IPS-15b (cell line): ENCODE results near the gene NDUFS3.
A peak's percentile ranks its signal among the peaks of the same experiment; 100 is the strongest.

Source experiments
- H3K27me3 ChIP-seq: one replicate; pipeline ENCODE4 v1.6.1; 2013; ENCODE audit warnings: low read length; ENCODE audit not compliant: control insufficient read depth, insufficient read depth
- H3K36me3 ChIP-seq: one replicate; pipeline ENCODE4 v1.6.1; 2013; ENCODE audit warnings: low read length; ENCODE audit not compliant: control insufficient read depth, insufficient read depth
- H3K4me1 ChIP-seq: one replicate; pipeline ENCODE4 v1.6.1; 2013; ENCODE audit warnings: mild to moderate bottlenecking, low read length; ENCODE audit not compliant: control insufficient read depth, insufficient read depth
- H3K4me3 ChIP-seq: one replicate; pipeline ENCODE4 v1.5.1; 2013; ENCODE audit warnings: low read depth, low read length
- H3K9ac ChIP-seq: one replicate; pipeline ENCODE4 v1.6.1; 2013; ENCODE audit warnings: low read depth, mild to moderate bottlenecking, low read length
- H3K9me3 ChIP-seq: one replicate; pipeline ENCODE4 v1.6.1; 2013; ENCODE audit warnings: mild to moderate bottlenecking, low read length; ENCODE audit not compliant: control insufficient read depth, insufficient read depth

NDUFS3 gene

DNA sequence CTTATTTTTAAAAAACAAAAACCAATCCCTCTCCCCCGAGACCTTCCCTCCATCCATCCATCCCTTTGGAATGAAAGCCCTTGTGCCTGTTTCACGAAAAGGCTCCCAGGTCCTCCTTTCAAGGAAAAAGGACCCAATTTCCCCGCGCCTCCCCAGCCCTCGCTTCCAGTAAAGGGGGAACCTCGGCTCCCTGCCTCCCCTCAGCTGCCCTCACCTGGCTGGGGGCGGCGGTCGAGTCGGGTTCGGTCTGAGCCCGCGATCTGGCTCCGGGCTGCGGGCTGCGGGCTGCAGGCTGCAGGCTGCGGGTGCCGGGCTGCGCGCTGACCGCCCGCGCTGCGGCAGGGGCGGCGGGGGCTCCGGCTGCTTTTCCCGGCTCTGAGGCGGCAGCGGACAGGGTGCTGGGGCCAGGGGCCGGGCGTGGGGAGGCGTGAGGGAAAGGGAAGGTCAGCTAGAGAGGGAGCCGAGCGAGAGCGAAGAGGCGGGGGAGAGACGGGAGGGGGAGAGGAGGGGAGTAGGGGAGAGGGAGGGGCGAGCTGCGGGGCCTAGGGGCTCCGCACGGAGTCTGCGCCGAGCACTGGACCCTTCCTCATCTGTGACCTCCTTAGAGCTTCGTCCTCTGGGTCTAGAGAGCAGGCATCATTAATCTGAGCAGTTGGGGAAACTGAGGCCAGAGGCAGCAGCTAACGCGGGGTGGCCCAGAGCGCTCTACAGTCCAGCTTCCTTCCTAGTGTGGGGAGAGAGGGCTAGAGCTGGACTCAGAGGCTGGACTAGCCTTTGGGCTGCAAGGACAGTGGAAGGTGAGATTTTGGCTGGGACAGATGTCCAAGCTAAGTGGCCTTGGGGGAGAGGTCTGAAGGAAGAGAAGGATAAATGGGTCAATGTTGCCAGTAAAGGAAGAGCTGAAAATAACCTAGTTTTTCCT is 15.3 kb downstream of the NDUFS3 start, which contains the start of gene C1QTNF4:
C1QTNF4 (minus strand) TSS at position 478 of the 922 bp plus-strand sequence. CDS start 3,601 bp downstream, outside the sequence.
- peak within 1 kb of the TSS; percentile 76 for H3K4me3 ChIP-seq
- no peaks in the 10 kb centered on the region for H3K36me3 ChIP-seq
- peaks cover 46% of the 10 kb centered on the region for H3K27me3 ChIP-seq
- peaks cover 4% of the 10 kb centered on the region for H3K4me1 ChIP-seq
- H3K9ac ChIP-seq: peak within 1 kb of the TSS; percentile 47
- no peaks in the 10 kb centered on the region for H3K9me3 ChIP-seq

DNA sequence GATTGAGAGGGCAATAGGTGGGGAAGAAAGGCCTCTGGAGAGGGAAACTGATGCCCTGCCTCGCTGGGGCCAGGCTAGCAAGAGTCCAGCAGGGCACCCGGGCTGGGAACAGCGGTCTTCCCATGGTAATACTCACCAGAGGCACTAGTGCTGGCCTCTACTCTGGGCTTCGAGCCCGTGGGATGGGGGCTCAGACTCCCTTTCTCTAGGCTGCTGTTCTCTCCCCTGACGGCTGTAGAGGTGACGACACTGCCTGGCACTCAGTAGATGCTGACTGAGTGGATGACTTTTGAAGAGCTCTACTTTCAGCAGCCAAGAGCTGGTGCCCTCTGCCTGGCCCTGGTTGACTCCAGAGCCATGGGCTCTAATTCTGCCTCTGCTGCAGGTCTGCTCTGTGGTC is 16.2 kb downstream of the NDUFS3 start:
- Histone ChIP-seq H3K9ac (no peak overlapping the region), H3K4me1 (peaks cover 4% of the 10 kb centered on the region), H3K36me3 (no peaks in the 10 kb centered on the region), H3K27me3 (peaks cover 46% of the 10 kb centered on the region), H3K9me3 (no peaks in the 10 kb centered on the region), H3K4me3 (no peak overlapping the region)

DNA sequence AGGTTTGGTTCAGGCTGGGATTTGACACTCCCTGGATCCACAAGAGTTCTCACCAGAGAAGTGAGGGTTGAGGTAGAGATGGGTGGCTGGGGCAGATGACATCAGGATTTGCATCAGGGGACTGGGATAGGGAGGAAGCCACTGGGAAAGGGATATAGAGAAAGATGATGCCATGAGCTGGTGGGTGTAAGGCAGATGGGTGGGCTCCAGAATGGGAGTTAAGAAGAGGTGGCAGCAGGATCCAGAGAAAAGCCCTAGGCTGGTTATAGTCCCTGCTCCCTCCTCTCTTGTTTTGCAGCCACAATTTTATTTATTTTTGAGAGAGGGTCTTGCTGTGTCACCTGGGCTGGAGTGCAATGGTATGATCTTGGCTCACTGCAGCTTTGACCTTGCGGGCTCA is 17.1 kb downstream of the NDUFS3 start:
- H3K36me3 ChIP-seq: no peaks in the 10 kb centered on the region
- H3K4me1 ChIP-seq: peaks cover 2% of the 10 kb centered on the region
- H3K27me3 ChIP-seq: peaks cover 43% of the 10 kb centered on the region

DNA sequence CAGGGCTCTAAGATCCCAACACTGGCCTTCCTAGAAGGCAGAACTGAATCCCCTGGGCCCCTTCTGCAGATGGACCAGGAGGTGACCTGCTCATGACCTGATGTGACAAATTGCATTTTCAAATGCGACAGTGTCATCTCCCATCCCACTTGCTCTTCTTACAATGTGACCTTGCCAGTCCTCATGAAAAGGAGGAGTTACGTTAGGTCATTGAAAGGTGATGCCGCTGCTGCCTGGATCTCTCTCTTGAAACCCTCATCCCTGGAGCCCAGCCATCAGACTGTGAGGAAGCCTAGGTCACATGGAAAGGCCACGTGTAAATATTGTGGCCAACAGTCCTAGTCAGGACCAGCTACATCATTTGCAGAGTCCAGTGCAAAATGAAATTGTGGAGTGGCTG is 21.0 kb downstream of the NDUFS3 start:
- Histone ChIP-seq H3K4me3 (no peak overlapping the region), H3K9ac (no peak overlapping the region), H3K9me3 (no peaks in the 10 kb centered on the region)

More for the DNA sequence above, 17.1 kb downstream of the NDUFS3 start:
- H3K9me3 ChIP-seq: no peaks in the 10 kb centered on the region
- H3K4me3 ChIP-seq: no peak overlapping the region
- no peak overlapping the region for H3K9ac ChIP-seq

DNA sequence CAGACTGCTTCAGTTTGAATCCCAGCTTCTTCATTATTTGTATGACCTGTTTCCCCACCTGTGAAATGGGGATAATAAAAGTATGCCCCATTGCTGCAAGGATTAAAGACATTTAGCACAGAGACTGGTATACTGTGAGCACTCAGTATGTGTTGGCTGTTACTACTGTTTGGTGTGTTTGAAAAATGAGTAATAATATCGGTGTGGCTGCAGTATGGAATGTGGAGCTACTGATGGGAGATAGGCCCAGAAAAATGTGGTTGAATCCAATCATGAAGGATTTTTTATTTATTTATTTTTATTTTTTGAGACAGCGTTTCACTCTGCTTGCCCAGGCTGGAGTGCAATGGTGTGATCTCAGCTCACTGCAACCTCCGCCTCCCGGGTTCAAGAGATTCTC is 24.4 kb downstream of the NDUFS3 start:
- no peak overlapping the region for H3K9ac ChIP-seq
- H3K36me3 ChIP-seq: no peaks in the 10 kb centered on the region
- no peaks in the 10 kb centered on the region for H3K9me3 ChIP-seq
- H3K4me3 ChIP-seq: no peak overlapping the region
- H3K4me1 ChIP-seq: no peaks in the 10 kb centered on the region
- no peaks in the 10 kb centered on the region for H3K27me3 ChIP-seq

More for the DNA sequence above, 21.0 kb downstream of the NDUFS3 start:
- Histone ChIP-seq H3K27me3 (peaks cover 12% of the 10 kb centered on the region), H3K4me1 (no peaks in the 10 kb centered on the region), H3K36me3 (no peaks in the 10 kb centered on the region)

DNA sequence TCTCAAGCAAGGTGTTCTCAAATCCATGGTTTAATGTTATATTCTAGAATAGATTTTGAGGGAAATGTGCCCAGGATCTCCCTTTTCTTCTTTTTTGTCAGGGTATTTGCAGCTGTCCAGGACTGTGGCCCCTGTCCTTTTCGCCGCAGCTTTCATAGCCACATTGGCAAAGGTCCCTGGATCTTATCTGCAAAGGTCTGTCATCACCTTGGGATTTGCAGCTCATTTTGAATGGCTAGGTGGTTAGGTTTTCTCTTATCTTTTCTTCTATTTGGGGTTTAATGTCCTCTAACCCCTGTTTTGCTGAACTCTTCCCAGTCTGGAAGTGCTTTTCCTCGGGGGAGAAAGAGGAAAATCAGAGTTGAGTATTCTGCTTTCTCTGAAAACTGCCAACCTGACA is 27.0 kb downstream of the NDUFS3 start:
- H3K27me3 ChIP-seq: no peaks in the 10 kb centered on the region
- H3K9me3 ChIP-seq: no peaks in the 10 kb centered on the region
- H3K36me3 ChIP-seq: no peaks in the 10 kb centered on the region
- no peak overlapping the region for H3K9ac ChIP-seq
- H3K4me3 ChIP-seq: no peak overlapping the region
- no peaks in the 10 kb centered on the region for H3K4me1 ChIP-seq

DNA sequence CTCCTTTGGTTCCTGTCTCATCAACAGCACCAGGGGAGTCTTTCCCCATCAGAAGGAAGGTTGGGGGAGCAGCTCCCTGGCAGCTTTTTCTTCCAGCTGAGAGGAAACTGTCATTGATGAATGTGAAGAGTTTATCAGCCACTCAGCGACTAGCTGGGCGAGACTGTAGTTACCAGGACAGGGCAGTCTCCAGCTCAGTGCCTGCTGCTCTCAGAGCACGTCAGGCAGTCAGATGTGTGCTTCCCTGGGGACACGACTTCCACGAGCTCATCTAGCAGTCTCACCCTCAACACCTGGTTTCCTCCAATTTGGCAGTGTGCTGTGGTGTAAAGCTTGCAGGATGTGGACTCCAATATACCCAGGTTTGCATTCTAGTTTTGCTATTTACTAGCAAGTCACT is 27.9 kb downstream of the NDUFS3 start:
- Histone ChIP-seq H3K36me3 (no peaks in the 10 kb centered on the region), H3K4me3 (no peak overlapping the region), H3K27me3 (no peaks in the 10 kb centered on the region), H3K4me1 (no peaks in the 10 kb centered on the region), H3K9ac (no peak overlapping the region), H3K9me3 (no peaks in the 10 kb centered on the region)

DNA sequence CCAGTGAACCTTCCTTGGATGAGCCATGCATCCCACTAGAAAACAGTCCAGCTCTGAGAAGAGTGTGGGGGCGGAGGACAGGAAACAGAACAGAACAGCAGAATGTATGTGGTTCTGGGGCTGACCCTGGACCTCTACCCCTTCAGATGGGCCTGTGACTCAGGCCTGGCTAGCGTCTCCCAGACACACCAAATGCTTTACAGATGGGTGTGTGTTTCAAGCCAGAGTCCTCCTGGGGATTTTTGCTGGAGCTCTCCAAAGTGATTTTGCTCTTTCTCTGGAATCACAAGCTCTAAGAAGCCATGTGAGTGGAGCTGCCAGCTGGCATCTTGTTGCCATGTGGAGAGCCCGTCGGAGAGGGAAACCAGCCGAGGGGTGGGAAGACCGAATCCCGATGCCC is 28.5 kb downstream of the NDUFS3 start:
- Histone ChIP-seq H3K36me3 (no peaks in the 10 kb centered on the region), H3K9ac (no peak overlapping the region), H3K4me1 (no peaks in the 10 kb centered on the region), H3K4me3 (no peak overlapping the region), H3K9me3 (no peaks in the 10 kb centered on the region), H3K27me3 (no peaks in the 10 kb centered on the region)

DNA sequence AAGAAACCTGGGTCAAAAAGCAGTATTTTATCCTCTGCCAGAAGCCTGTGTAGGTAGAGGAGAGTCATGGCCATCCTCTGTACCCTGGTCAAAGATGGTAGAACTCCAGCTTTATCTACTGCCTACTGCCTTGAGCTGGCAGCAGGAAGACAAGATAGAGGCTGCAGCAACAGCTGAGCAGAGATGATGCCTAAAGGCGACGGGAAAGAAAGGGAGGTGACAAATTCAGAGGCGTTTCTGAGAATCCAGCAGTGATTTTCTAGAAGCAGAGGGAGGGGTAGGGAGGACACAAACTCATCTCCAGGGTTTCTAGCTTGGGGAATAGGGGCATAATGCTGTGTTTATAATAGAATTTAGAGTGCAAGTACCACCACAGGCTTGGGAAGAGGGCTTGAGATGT is 30.8 kb downstream of the NDUFS3 start:
- Histone ChIP-seq H3K9me3 (no peaks in the 10 kb centered on the region), H3K4me1 (no peaks in the 10 kb centered on the region), H3K27me3 (no peaks in the 10 kb centered on the region), H3K4me3 (no peak overlapping the region), H3K9ac (no peak overlapping the region), H3K36me3 (no peaks in the 10 kb centered on the region)

DNA sequence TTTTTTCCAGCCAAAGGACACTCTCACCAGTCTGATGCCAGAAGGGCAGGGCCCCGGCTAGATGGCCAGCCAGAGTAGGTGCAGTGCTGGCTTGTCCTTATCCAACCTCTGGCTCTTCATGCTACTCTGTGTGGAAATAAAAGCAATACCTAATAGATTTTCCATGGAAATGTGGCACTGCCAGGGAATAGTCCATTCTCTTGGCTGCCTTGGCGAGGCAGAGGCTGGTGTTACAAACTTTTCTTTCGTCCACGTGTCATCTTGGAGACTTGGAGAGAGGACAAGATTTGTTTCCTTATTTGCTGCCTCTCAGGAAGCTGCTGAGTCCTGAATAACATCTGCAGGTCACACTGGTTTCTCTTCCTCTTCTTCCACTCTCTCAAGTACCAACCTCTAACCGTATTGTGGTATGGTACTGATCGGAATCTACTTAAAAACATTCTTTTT is 32.5 kb downstream of the NDUFS3 start:
- Histone ChIP-seq H3K27me3 (no peaks in the 10 kb centered on the region), H3K36me3 (no peaks in the 10 kb centered on the region), H3K4me3 (no peak overlapping the region), H3K4me1 (no peaks in the 10 kb centered on the region), H3K9ac (no peak overlapping the region), H3K9me3 (no peaks in the 10 kb centered on the region)

DNA sequence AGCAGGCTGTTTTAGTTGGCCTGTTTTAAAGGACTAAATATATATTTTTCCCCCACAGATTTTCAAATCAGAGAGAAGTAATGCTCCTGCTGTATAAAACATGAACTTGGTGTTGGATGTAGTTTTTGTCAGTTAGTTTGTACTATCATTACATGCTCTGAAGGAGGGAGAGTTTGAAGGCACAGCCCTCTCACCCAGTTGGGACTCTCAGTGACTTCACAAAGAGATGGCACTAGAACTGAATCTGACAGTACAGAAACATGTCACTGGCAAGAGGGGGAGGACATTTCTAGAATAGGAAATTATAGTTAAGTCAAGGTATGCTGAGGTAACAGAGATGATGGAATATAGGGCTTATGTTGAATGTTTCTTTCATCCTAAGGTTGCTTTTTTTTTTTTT is 36.4 kb downstream of the NDUFS3 start:
- Histone ChIP-seq H3K4me1 (no peaks in the 10 kb centered on the region), H3K9me3 (no peaks in the 10 kb centered on the region), H3K9ac (no peak overlapping the region), H3K27me3 (no peaks in the 10 kb centered on the region), H3K36me3 (no peaks in the 10 kb centered on the region), H3K4me3 (no peak overlapping the region)

DNA sequence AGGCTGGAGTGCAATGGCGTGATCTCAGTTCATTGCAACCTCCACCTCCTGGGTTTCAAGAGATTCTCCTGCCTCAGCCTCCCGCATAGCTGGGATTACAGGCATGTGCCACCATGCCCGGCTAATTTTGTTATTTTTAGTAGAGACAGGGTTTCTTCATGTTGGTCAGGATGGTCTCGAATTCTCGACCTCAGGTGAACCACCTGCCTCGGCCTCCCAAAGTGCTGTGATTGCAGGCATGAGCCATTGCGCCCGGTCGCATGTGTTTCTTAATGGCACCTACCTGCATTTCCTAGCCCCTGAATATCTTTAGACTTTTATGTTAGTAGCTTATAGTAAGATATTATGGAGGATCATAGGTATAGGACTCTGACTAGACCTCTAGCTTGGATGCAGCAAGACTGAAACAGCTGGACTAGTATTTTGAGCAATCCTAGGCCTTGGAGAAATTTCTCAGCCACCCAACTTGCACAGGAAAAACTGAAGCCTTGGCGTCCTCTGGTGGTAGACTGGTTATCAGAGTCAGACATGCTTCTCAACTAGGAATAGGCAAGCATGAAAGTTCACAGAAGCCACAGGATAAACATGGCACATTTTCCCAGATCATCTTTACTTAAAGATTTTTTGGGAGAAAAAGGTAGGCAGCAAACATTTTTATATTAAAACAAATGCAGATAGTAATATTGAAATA is 38.0 kb downstream of the NDUFS3 start:
- Histone ChIP-seq H3K9me3 (no peaks in the 10 kb centered on the region), H3K36me3 (peaks cover 3% of the 10 kb centered on the region), H3K9ac (no peak overlapping the region), H3K4me1 (no peaks in the 10 kb centered on the region), H3K27me3 (no peaks in the 10 kb centered on the region), H3K4me3 (no peak overlapping the region)
